ENCODE data around the gene LRRTM2. TPM values are rescaled to one million over a fixed set of nuclear protein-coding genes. Genes with fewer than 3 reads are reported as not detected.

LRRTM2 gene
- total RNA-seq, 4 donors from 2014 or later = under 0.01 to 0.87 (median 0.31) TPM

DNA sequence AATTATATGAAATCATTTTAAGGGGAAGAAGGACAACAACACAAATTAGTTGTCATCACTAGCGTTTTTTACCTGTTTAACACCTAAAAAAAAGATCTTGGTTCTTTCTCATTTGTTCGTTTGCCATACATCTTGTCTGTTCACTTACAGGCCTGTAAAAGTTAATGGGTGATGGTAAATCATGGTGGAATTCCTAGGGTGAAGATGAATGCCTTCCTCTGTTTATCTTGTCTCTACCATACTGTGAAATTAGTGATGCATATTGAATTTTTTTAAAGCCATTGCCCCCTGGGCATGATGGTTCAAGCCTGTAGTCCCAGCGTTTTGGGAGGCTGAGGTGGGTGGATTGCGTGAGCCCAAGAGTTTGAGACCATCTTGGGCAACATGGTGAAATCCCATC is 46.6 kb downstream of the LRRTM2 start:
- Histone ChIP-seq H3K9me3 (no peaks in the 10 kb centered on the region), H3K27ac (no peak overlapping the region), H3K36me3 (peaks cover 0 to 49% of the 10 kb centered on the region in 2 donors), H3K4me3 (no peak overlapping the region), H3K27me3 (no peaks in the 10 kb centered on the region), H3K4me1 (peaks cover 2 to 45% (median 8%) of the 10 kb centered on the region in 3 donors)
- ATAC-seq = no peak
- TF ChIP-seq EP300 (IDR thresholded peaks at IDR 0.05) = no peak
- TF ChIP-seq, protein P1, sequence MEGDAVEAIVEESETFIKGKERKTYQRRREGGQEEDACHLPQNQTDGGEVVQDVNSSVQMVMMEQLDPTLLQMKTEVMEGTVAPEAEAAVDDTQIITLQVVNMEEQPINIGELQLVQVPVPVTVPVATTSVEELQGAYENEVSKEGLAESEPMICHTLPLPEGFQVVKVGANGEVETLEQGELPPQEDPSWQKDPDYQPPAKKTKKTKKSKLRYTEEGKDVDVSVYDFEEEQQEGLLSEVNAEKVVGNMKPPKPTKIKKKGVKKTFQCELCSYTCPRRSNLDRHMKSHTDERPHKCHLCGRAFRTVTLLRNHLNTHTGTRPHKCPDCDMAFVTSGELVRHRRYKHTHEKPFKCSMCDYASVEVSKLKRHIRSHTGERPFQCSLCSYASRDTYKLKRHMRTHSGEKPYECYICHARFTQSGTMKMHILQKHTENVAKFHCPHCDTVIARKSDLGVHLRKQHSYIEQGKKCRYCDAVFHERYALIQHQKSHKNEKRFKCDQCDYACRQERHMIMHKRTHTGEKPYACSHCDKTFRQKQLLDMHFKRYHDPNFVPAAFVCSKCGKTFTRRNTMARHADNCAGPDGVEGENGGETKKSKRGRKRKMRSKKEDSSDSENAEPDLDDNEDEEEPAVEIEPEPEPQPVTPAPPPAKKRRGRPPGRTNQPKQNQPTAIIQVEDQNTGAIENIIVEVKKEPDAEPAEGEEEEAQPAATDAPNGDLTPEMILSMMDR (IDR thresholded peaks at IDR 0.05) = no peak
- no peak for TF ChIP-seq POLR2A (IDR thresholded peaks at IDR 0.05)
- no peak for TF ChIP-seq POLR2AphosphoS5 (IDR thresholded peaks at IDR 0.05)
- WGBS, 2 donors (ENCODE audit: low coverage in 1 of 2) = 78 to 82% methylated on average over 4 of the region's 4 CpGs

DNA sequence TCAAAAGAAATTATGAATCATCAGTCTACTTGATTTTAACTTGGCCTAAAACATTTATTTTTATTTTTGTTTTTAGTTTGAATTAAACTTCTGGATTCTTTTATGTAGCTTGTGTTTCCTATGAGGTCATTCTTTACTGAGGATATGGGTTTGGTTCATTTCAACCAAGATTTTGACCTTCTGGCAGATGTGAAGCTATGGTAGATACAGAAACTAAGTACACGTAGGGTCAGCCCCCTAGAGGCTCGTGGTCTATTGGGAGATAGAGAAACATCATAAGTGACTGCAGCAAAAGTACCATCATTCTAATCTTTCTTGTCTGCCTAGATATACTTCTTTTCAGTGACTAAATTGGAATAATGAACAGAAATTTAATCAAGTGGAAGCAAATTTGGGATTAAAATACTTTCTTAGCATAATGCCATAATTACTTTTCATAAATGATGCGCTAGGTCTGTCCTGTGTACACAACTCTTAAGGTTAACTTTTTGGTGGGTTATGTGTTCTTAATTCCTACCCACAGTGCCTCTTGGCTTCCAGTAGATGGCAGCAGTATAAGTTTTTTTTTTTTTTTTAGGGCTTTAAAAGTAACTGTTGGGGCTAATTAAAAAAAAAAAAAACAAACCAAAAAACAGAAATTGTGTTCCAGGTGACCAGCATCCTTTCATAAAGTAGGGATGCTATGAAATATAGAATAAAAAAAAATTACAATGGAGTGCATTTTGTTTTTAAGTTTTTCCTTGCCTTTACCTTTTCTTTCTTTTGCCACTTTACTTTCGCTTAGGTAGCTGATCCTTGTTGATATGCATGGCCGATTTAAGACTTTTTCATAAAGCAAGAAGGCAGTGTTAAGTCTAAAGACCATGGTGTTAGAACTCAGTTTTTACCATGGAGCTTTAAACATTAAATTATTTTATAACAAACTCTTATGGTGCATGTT is 49.9 kb downstream of the LRRTM2 start:
- 47 to 57% methylated on average over 5 of the region's 5 CpGs for WGBS, 2 donors (ENCODE audit: low coverage in 1 of 2)
- Histone ChIP-seq H3K27ac (peak overlapping the region in 1 of 4 donors; percentile 15), H3K27me3 (no peaks in the 10 kb centered on the region), H3K36me3 (peaks cover 0 to 42% of the 10 kb centered on the region in 2 donors), H3K4me1 (peaks cover 0 to 40% (median 0%) of the 10 kb centered on the region in 3 donors), H3K4me3 (no peak overlapping the region), H3K9me3 (no peaks in the 10 kb centered on the region)
- no peak for ATAC-seq
- TF ChIP-seq, protein P1 (IDR thresholded peaks at IDR 0.05) = peak; percentile 28 to 57 (median 31)
- no peak for TF ChIP-seq EP300 (IDR thresholded peaks at IDR 0.05)

DNA sequence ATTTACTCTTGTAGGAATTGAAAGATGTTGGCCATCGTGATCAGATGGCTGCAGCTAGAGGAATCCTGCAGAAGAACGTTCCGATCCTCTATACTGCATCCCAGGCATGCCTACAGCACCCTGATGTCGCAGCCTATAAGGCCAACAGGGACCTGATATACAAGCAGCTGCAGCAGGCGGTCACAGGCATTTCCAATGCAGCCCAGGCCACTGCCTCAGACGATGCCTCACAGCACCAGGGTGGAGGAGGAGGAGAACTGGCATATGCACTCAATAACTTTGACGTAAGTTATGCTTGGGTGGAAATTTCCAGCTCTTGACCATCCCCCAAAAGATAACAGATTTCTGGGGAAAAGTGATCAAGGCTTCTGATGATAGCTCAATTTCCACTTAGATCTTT is 50.6 kb downstream of the LRRTM2 start:
- peaks cover 0 to 43% of the 10 kb centered on the region in 2 donors for H3K36me3 ChIP-seq
- no peaks in the 10 kb centered on the region for H3K27me3 ChIP-seq
- peak overlapping the region in 1 of 4 donors; percentile 15 for H3K27ac ChIP-seq
- TF ChIP-seq POLR2A (IDR thresholded peaks at IDR 0.05) (no peak), POLR2AphosphoS5 (IDR thresholded peaks at IDR 0.05) (no peak), EP300 (IDR thresholded peaks at IDR 0.05) (no peak)
- TF ChIP-seq, protein P1 (IDR thresholded peaks at IDR 0.05) = no peak
- 58 to 66% methylated on average over 4 to 7 of the region's 7 CpGs for WGBS, 2 donors (ENCODE audit: low coverage in 1 of 2)
- no peak for ATAC-seq
- no peak overlapping the region for H3K4me3 ChIP-seq
- H3K9me3 ChIP-seq = no peaks in the 10 kb centered on the region
- peaks cover 0 to 43% (median 0%) of the 10 kb centered on the region in 3 donors for H3K4me1 ChIP-seq

DNA sequence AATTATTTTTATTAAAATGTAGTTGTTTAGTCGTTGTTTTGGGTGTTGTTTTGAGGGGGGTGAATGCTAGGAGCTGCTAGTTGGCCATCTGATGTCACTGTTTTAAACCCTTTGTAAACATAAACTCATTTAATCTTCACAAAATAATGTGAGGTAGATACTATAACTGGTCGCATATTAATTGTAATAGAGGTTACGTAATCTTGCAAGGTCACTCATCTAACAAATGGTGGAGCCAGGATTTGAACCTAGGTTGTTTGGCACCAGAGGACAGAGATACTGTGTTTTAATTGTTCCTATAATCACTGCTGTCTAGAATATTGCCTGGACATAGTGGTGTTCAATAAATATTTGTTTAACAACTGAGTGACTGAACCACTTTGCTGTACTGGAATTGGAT is 54.4 kb downstream of the LRRTM2 start:
- Histone ChIP-seq H3K27me3 (no peaks in the 10 kb centered on the region), H3K4me1 (peaks cover 0 to 59% (median 0%) of the 10 kb centered on the region in 3 donors), H3K27ac (no peak overlapping the region), H3K4me3 (no peak overlapping the region), H3K9me3 (no peaks in the 10 kb centered on the region), H3K36me3 (peaks cover 0 to 41% of the 10 kb centered on the region in 2 donors)
- ATAC-seq = no peak
- WGBS, 2 donors (ENCODE audit: low coverage in 1 of 2) = 89 to 91% methylated on average over 3 of the region's 3 CpGs
- TF ChIP-seq EP300 (IDR thresholded peaks at IDR 0.05) (no peak), POLR2A (IDR thresholded peaks at IDR 0.05) (no peak), POLR2AphosphoS5 (IDR thresholded peaks at IDR 0.05) (no peak)
- TF ChIP-seq, protein P1 (IDR thresholded peaks at IDR 0.05) = no peak

DNA sequence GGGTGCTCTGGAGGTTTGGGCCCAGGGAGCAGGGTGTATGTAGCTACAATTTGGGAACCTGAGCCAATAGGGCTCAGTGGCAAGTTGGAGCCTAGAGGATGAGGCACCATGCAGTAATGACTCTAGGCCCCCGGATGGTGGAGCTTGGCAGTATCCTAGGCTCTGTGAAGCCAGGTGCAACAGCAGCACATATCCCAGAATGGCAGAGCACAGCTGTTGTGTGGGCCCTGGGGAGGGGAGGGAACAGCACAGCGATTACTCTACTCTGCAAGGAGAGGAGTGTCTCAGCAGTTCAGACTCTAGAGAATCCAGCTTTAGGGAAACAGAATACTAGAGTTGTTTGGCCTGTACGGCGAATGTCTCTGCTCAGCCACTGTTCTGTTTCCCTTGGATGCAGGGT is 56.1 kb downstream of the LRRTM2 start:
- Histone ChIP-seq H3K9me3 (no peaks in the 10 kb centered on the region), H3K4me1 (peaks cover 0 to 47% (median 0%) of the 10 kb centered on the region in 3 donors), H3K27ac (no peak overlapping the region), H3K27me3 (no peaks in the 10 kb centered on the region), H3K36me3 (peaks cover 0 to 39% of the 10 kb centered on the region in 2 donors), H3K4me3 (no peak overlapping the region)
- TF ChIP-seq EP300 (IDR thresholded peaks at IDR 0.05) (no peak), POLR2A (IDR thresholded peaks at IDR 0.05) (no peak), POLR2AphosphoS5 (IDR thresholded peaks at IDR 0.05) (no peak)
- TF ChIP-seq, protein P1 (IDR thresholded peaks at IDR 0.05) = no peak
- WGBS, 2 donors (ENCODE audit: low coverage in 1 of 2) = 80 to 86% methylated on average over 1 to 3 of the region's 4 CpGs
- ATAC-seq = no peak

All from gastroesophageal sphincter (tissue), 4 donors.